Measurements from ENCODE around the gene P2RY6.
"Not testable (repeated sequence)": the region's sequence is repeated elsewhere in the genome, so short reads cannot be mapped to it uniquely, and the experiment has no call there.

Gene P2RY6, protein sequence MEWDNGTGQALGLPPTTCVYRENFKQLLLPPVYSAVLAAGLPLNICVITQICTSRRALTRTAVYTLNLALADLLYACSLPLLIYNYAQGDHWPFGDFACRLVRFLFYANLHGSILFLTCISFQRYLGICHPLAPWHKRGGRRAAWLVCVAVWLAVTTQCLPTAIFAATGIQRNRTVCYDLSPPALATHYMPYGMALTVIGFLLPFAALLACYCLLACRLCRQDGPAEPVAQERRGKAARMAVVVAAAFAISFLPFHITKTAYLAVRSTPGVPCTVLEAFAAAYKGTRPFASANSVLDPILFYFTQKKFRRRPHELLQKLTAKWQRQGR

DNA sequence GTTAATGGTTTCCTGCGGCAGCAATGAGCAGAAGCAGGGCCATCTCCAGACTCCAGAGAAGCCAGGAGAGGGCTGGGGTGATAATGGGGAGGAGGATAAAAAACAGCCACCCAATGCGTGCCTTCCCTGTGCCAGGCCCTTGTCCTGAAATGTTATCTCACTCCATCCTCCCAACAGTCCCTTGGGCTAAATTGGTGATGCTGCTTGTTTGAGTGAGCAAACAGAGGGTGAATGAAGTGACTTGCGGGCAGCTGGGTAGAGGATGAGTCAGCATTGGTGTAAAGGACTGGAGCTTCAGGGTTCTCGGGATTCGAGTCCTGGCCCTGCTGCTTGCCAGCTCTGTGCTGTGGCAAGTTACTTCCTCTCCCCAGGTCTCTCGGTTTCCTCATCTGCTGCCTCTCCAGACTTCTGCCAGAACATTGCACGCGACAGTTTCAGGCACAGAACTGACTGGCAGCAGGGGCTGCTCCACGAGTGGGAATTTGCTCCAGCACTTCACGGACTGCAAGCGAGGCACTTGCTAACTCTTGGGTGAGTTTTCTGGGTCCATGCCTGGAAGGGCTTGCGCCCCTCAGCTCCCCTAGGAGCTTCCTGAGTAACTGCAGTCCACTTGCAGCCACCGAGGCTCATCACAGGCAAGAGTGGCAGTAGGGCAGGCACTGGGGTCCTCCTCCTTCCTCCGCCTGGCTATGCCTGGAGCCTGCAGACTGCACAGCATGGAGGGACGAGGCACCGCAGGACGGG, at the start of gene P2RY6:
P2RY6 (plus strand) TSS at position 403 of the 744 bp plus-strand sequence. CDS start 24,181 bp downstream, outside the sequence.
- no peak for DNase-seq

DNA sequence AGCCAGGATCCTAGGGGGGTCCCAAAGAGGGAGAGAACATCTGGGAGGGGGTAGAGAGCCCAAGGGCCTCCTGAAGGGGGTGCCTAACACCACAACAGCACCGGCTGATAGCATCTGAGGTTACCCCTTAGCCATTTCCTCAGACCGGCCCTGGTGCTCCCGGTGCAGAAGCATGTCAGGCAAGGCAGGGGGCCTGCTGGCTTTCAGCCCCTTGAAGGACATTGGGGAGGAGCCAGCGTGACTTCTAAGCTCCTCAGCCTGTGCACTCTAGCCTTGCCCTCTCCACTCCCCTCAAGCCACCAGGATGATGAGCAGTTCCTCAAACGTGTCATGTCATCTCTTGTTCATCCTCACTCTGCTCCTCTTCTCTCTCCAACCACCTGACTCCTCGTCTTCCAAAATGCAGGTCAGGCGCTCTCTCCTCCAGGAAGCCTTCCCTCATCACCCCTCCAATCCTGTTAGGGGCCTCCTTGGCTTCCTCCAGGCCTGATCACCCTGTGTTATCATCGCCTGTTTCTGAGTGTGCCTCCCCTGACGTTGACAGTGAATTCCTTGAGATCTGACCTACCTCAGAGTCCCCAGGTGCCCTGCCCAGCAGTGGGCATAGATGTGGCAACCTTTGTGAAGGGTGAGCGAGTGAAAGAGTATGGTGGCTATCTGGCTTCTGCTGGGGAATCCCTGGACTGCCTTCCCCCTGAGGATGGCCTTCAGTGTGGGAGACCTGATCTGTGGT, 48.0 kb upstream of the P2RY6 start:
- no peak for DNase-seq

DNA sequence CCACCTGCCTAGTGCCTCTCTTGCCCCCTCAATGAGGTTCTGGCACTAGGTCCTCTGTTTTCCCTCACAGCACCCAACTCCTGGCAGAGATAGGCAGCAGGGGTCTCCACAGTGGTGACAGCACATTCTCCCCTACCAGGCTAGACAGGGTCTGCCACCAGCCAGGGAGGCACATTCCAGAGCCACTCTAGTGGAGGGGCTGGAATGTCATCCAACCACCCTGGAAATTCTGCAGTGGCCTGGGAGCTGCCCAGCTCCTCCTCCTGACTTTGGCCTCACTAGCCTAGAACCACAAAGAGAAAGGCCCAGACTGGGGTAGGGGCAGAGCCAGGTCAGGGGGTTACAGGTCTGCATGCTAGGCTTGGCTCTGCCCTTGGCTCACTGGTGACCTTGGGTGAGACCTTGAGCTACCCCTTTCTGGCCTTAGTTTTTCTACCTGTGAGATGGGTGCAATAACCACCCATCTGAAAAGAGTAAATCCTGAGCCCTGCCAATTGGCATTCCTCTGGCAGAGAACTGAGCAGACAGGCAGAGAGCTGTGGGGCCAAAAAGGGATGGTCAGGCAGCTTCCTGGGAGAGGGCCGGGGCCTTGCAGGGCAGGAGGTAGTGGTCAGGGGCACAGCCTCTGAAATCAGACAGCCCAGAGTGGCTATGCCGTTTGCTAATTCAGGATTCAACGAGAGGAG, 47.0 kb upstream of the P2RY6 start:
- DNase-seq = no peak

DNA sequence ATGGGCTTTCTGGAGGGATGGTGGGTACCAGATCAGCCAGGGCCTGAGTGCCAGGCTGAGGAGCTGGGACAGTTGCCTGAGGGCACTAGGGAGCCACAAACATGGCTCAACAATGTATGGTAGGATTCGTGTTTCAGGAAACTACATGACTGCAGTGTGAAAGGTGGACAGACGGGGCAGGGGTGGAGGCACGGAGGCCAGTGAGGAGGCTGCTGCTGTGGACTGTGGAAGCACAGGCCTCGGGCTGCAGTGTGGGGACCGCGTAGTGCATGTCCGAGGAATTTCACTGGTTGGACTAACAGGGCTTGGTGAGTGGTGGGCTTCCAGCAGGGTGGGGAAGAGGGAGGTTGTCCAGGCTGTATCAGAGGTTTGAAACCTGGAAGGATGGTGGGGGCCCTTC, 46.3 kb upstream of the P2RY6 start:
- DNase-seq = no peak

DNA sequence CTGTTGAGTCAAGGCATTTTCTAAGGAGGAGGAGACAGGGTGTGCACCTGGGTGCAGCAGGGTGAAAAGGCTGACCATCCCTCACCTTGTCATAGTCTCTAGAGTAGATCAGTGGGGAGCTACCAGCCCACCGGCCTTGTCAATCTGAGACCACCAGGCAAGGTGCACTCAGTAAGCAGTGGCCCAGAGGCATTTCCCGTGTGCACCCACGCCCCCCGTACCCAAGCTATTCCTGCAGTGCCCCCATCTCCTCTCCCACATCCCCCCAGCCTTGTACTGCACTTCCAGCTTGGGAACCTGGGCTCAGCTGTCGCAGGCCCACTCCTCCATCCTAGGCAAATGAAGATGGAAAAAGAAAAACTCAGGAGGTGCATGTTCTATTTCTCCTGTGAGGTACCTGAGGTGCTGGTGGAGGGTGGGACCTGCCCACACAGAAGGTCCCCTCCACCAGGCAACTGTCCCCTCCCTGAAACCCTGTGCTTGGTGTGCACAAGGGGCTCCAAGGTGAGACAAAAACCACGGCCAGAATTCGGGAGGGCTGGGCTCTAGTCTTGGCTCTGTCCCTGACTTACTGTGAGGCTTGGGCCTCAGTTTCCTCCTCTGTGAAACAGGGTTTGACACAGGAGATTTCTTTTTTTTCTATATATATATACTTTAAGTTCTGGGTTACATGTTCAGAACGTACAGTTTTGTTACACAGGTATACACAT, 45.7 kb upstream of the P2RY6 start:
- no peak for DNase-seq

- no peak for DNase-seq
Measured at GRCh38 chr11:73227571-73228211, 44.4 kb upstream of the P2RY6 start.

- DNase-seq = no peak
Measured at GRCh38 chr11:73228268-73229134, 43.6 kb upstream of the P2RY6 start.

DNA sequence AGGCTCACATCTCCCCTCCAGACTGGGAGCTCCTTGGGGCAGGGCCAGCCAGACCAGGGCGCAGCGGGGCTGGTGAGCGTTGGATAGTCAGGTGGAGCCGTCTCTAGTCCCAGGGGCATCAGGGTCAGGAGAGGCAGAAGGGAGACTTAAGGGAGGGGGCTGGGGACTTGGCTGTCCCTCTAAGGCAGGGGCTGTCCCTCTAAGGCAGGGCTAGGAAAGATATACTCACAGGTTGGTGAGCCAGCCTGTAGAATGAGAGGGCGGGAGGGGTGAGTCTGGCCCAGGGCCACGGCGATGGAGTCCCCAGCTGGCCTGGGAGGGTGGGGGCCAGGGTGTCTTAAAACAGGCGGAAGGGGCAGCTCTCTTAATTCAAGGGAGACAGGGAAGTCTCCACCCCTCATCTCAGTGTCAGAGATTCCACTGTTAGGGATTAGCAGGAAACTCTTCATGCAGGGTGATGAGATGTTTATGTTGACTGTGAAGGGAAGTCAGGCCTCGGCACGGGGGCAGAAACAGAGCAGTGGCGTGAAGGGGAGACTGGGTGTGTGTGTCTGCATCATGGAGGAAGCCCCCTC, 42.7 kb upstream of the P2RY6 start:
- DNase-seq = no peak

- DNase-seq = no peak
Measured at GRCh38 chr11:73229896-73230875, 42.0 kb upstream of the P2RY6 start.

- DNase-seq = no peak
Measured at GRCh38 chr11:73230931-73231330, 41.2 kb upstream of the P2RY6 start.

DNA sequence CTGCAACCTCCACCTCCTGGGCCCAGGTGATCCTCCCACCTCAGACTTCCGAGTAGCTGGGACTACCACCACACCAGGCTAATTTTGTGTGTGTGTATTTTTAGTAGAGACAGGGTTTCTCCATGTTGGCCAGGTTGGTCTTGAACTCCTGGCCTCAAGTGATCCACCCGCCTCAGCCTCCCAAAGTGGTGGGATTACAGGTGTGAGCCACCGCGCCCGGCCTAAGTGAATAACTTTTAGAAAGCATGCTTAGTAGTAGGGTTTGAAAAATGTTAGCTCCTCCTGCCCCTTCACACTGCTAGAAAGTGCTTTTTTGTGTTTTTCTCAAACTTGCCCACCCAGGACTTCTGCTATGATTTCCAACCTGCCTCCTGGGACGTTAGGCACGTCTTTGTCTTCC, 39.7 kb upstream of the P2RY6 start:
- DNase-seq = not testable (repeated sequence)

DNA sequence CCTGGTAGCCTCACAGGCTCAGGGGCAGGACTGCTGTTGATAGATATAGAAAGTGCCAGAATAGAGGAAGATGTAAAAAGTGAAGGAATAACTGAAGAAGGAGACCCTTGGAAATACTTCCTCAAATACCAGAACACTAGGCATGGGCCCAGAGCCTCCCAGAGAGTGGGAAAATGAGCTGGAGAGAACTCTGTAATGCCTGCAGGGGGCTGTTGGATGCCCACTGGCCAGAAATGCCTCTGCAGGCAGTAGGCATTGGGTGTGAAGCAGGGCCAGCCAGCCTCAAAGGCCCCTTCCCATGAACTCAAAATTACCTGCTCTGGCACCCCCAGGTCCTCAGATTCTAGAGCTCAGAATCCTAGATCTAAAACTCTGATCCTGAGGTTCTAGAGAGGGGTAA, 38.9 kb upstream of the P2RY6 start:
- DNase-seq = no peak

- DNase-seq = no peak
Measured at GRCh38 chr11:73233692-73234470, 38.3 kb upstream of the P2RY6 start.

DNA sequence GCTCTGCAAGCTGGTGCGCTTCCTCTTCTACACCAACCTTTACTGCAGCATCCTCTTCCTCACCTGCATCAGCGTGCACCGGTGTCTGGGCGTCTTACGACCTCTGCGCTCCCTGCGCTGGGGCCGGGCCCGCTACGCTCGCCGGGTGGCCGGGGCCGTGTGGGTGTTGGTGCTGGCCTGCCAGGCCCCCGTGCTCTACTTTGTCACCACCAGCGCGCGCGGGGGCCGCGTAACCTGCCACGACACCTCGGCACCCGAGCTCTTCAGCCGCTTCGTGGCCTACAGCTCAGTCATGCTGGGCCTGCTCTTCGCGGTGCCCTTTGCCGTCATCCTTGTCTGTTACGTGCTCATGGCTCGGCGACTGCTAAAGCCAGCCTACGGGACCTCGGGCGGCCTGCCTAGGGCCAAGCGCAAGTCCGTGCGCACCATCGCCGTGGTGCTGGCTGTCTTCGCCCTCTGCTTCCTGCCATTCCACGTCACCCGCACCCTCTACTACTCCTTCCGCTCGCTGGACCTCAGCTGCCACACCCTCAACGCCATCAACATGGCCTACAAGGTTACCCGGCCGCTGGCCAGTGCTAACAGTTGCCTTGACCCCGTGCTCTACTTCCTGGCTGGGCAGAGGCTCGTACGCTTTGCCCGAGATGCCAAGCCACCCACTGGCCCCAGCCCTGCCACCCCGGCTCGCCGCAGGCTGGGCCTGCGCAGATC, 37.5 kb upstream of the P2RY6 start:
- DNase-seq = no peak

GRCh38 chr11:73235236-73235786, 36.8 kb upstream of the P2RY6 start:
- DNase-seq = no peak

GRCh38 chr11:73236205-73236765, 35.9 kb upstream of the P2RY6 start:
- no peak for DNase-seq

GRCh38 chr11:73236854-73237253, 35.3 kb upstream of the P2RY6 start:
- DNase-seq = no peak

Measured in NCI-H1694 (cell line).